Right hindlimb (tissue), 1 donor: Measurements from ENCODE around the gene STAG1.
A peak's percentile ranks its signal among the peaks of the same experiment; 100 is the strongest.
"Not testable (repeated sequence)": the region's sequence is repeated elsewhere in the genome, so short reads cannot be mapped to it uniquely, and the experiment has no call there.

Experiments
- DNase-seq: peaks from one replicate; pipeline ENCODE4 v3.0.0-alpha.2; 2018

The STAG1 gene

GRCh38 chr3:136752172-136752421 lies at the start of gene STAG1:
Gene STAG1, minus strand, starts transcription at chr3:136752378. Its CDS starts 121,480 bp downstream, at chr3:136630898.
- no peak for DNase-seq

DNA sequence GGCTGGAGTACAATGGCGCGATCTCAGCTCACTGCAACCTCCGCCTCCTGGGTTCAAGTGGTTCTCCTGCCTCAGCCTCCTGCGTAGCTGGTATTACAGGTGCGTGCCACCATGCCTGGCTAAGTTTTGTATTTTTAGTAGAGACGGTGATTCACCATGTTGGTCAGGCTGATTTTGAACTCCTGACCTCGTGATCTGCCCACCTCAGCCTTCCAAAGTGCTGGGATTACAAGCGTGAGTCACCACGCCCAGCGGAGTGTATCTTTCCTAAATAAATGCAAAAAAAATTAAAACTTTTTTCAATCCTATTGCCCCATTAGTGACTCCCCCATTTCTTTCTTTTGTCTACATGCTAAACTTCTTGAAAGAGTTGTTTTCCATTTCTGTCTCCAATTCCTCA lies 49.0 kb upstream of the STAG1 start:
- DNase-seq, result not testable (repeated sequence)

- no peak for DNase-seq
Observed at GRCh38 chr3:136792556-136793330, 40.6 kb upstream of the STAG1 start.

DNA sequence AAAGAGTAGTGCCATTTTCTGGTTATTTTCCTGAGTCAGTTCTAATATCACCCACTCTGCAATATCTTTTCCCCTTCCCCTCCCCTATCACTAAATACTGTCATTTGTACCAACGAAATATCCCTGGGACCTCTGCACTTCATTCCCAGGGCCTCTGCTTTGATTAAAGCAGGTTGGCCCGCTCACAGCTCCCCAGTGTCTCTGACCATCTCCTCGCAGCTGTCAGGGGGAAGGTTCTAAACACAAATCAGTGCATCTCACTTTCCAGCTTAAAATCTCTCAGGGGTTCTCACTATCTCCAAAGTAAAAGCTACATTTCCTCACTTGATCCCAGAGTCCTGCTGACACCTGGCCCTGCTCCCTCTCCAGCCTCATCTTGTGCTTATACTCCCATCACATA lies 38.6 kb upstream of the STAG1 start:
- no peak for DNase-seq

DNA sequence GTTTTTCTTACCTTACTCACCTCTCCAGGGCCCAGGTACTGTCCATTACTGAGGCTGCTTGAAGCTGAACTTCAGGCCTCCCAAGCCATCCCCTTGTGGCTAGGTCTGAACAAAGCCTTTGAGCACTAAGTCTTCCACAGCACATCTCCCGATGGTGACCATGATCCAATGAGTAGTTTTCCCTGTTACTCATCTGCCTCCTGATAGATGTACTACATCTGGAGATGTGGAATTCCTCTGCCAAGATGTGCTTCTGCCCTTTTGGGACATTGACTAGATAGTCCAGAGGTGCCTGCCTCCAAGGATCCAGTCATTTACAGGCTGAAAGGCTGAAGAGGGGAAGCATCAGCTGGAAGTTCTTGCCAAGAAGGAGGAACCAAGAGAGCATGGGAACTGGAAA lies 37.8 kb upstream of the STAG1 start:
- DNase-seq, result no peak

DNA sequence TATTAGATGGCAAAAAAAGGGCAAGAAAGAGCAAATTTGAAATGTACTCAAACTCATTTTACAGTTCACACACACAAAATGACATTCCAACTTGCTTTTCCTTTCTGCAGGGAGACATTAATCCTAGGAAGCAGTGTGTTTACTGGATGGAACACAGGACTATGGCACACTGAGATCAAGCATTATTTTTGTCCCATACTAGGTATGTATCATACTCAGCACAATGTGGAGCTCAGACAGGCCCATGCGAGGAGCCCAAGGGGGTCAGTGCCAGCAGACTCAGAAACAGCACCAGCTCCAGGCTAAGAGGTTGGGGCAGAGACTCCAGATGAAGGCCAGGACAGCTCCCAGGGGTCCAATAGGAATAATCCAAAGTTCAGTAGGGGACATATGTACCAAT lies 36.0 kb upstream of the STAG1 start:
- no peak for DNase-seq

DNA sequence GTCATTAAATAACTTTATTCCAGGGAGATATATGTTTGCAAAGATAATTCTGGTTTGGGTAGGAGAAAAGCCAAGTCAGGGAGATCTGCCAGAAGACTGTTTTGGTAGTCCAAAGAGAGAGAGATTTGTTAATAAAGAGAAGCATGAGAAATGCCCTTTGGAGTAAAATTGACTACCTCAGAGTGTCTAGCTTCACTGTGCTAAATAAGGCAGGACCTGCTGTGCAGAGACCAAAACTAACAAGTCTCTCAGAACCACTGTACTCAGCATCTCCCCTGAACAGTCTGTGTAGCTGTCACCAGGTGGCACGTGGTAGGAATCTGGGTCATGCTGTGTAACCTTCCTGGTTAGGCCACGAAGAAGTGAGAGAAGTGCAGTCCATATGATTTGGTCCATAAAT lies 35.2 kb upstream of the STAG1 start:
- no peak for DNase-seq

GRCh38 chr3:136783708-136784191 lies 31.6 kb upstream of the STAG1 start:
- no peak for DNase-seq

- DNase-seq, result no peak
Observed at GRCh38 chr3:136780741-136781140, 28.6 kb upstream of the STAG1 start.

DNA sequence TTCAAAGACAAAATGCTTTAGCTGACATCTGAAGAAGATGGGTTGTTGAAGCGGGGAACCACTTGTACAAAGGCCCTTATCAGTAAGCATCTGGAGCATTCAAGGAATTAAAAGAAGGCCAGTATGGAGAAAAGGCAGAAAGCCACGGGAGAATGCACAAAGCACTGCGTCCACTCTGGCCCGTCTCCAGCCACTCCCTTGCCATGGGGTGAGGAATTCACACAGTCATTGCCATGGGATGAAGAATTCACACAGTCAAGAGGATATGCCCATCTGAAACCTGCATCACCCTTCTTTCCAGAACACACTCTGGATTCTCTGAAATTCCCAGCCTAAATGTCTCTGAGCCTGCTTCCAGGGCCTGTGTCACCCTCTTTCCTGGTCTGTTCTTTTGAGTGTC lies 26.7 kb upstream of the STAG1 start:
- DNase-seq, result no peak

DNA sequence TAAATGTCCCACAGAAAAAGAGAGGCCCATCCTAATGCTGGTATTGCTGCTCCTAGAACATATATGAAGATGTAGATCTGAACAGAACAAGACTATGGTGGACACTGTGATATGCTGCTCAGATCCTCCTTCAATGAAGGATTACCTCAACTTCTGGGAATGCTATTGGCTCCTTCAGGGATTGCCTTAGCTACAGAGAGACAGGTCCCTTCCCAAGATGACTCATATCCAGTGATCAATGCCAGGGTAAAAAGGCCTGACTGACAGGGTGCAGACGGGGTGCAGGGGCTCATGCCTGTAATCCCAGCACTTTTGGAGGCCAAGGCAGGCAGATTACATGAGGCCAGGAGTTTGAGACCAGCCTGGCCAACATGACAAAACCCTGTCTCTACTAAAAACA lies 20.5 kb upstream of the STAG1 start:
- DNase-seq, result no peak

GRCh38 chr3:136758160-136759102 lies 6.3 kb upstream of the STAG1 start:
- DNase-seq, result not testable (repeated sequence)

DNA sequence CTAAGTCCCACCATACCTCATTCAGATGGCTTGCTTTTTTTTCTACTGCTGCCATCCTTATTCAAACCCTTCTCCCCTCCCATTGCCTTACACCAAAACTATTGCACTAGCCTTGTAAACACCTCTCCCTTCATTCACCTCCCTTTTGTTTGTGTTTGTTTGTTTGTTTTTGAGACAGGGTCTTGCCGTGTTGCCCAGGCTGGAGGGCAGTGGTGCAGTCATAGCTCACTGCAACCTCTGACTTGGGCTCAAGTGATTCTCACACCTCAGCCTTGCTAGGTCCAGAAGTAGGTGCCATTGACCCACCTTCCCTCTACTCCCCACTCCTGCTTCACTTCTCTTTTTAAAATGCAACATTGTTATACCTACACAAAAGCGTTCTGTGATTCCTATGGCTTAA lies 3.0 kb upstream of the STAG1 start:
- DNase-seq, result no peak

GRCh38 chr3:136753326-136753939 lies 1.3 kb upstream of the STAG1 start:
- no peak for DNase-seq

- peak; percentile 99 for DNase-seq
Observed at GRCh38 chr3:136752422-136753325, 496 bp upstream of the STAG1 start.

DNA sequence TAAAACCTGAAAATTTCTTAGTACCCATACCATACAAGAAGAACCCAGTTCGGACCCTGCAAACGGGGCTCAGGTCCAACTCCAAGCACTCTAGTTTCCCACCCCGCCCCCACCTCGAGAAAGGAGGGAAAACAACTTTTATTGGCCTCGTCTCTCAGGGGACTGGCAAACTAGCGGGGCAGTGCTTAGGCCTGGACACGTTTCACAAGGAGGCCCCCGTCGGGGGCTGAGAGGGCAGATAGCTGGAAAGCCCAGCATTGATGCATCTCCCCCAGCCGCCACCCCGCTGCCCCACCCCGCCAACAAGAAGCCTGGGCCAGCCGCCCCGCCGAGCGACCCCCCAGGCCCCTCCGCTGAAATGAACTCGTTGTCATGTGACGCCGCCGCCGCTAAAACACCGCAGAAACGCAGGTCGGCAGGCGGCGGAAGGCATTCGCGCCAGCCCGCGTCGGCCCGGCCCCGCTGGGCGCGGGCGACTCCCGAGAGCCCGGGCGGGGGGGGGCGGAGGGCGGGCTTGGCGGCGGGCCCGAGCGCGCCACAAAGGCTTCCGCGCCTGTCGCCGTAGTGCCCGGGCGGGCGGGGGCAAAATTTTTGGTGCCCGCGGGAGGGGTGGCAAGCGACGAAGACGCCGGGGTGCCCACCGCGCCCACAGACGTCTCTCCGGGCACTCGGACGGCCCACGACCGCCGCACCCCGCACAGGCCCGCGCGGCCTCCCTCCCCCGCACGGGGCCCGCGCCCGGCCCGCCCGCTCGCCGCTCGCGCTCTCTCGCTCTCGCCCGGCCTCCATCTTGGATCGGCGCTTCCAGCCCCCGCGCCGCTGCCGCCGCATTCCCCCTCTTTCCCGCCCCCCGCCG lies 634 bp downstream of the STAG1 start:
- DNase-seq, result peak; percentile 90

GRCh38 chr3:136750897-136751315 lies 1.3 kb downstream of the STAG1 start:
- no peak for DNase-seq

- no peak for DNase-seq
Observed at GRCh38 chr3:136750209-136750896, 1.8 kb downstream of the STAG1 start.

DNA sequence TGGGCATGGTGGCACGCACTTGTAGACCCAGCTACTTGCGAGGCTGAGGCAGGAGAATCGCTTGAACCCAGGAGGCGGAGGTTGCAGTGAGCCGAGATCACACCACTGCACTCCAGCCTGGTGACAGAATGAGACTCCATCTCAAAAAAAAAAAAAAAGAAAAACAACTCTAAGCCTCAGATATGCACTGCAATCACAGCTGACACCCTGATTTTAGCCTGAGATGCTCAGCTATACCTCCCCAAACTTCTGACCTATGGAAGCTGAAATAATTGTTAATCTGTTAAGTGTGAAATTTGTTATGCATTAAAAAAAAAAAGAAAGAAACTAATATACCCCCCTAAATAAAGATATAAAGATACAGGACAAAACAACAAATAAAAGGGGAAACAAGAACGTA lies 2.6 kb downstream of the STAG1 start:
- not testable (repeated sequence) for DNase-seq

DNA sequence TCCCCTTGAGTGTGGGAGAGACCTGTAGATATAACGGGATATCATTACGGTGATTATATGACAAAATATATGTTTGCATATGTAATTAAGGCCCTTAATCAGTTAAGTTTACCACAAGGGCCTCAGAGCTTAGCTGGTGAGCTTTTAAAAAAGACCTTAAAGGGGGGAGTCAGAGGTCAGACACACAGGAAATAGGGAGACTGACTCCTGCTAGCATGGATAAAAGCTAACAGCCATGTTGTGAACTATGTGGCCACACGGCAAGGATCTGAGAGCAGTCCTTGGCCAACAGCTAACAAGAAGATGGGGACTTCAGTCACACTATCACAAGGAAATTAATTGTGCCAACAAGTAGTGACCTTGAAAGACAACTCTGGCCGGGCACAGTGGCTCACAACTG lies 3.1 kb downstream of the STAG1 start:
- no peak for DNase-seq

- DNase-seq, result no peak
Observed at GRCh38 chr3:136745916-136746315, 6.3 kb downstream of the STAG1 start.
